WI38 (cell line): Measurements from ENCODE around the gene FGF14.

Experiments used
- H3K4me3 ChIP-seq: 2 replicates; pipeline ENCODE4 v1.5.1; 2011; ENCODE audit warnings: low read depth, mild to moderate bottlenecking, control low read depth, low read length
- CTCF ChIP-seq: IDR thresholded peaks from 2 replicates; pipeline ENCODE4 v1.5.1; 2012; ENCODE audit warnings: low read depth, mild to moderate bottlenecking, control low read depth, low read length

FGF14 gene

GRCh38 chr13:101829484-101829883 is 572.4 kb downstream of the FGF14 start:
- TF ChIP-seq CTCF: no peak
- H3K4me3 ChIP-seq: no peak overlapping the region

GRCh38 chr13:101828119-101828518 is 573.7 kb downstream of the FGF14 start:
- no peak for TF ChIP-seq CTCF
- H3K4me3 ChIP-seq: no peak overlapping the region

- no peak for TF ChIP-seq CTCF
- H3K4me3 ChIP-seq: no peak overlapping the region
Measured at GRCh38 chr13:101817898-101818297, 584.0 kb downstream of the FGF14 start.

- no peak for TF ChIP-seq CTCF
- no peak overlapping the region for H3K4me3 ChIP-seq
Measured at GRCh38 chr13:101811881-101812280, 590.0 kb downstream of the FGF14 start.

- no peak for TF ChIP-seq CTCF
- H3K4me3 ChIP-seq: no peak overlapping the region
Measured at GRCh38 chr13:101811284-101811839, 590.5 kb downstream of the FGF14 start.

GRCh38 chr13:101799196-101799595 is 602.7 kb downstream of the FGF14 start:
- no peak for TF ChIP-seq CTCF
- no peak overlapping the region for H3K4me3 ChIP-seq

GRCh38 chr13:101798437-101798836 is 603.4 kb downstream of the FGF14 start:
- H3K4me3 ChIP-seq: no peak overlapping the region
- TF ChIP-seq CTCF: no peak
